ENCODE results near the gene KSR2. TPM values are rescaled to one million over a fixed set of nuclear protein-coding genes. Genes with fewer than 3 reads are reported as not detected.

Gene KSR2
- total and polyA plus RNA-seq, 2 of the 4 experiments (the other 2 are of a cell fraction): not detected

GRCh38 chr12:117836999-117837736, 131.6 kb downstream of the KSR2 start:
- 4% methylated on average over 4 of the region's 22 CpGs; no CpG with 5 or more reads in 1 of the 2 experiments for WGBS, 2 experiments (ENCODE audit: extremely low coverage in 2 of 2, insufficient read length in 1 of 2)
- no peak overlapping the region for H3K9ac ChIP-seq (ENCODE audit: low read depth, low read length)
- in situ Hi-C loops (cut with MboI; ENCODE audit: low sequenced_read_pairs) (loop anchor here (5.0 to 25.0 kb wide), 3 partner anchors 472 to 800 kb away; partner anchors contain the start of gene NOS1), dilution Hi-C loops (cut with HindIII; ENCODE audit: low sequenced_read_pairs, unreplicated experiment) (no loop called here), intact Hi-C loops (cut with micrococcal nuclease) (loop anchor here (1.0 to 5.0 kb wide), 4 partner anchors 470 to 1135 kb away; no protein-coding TSS in a partner anchor)
- H2BK5ac ChIP-seq (ENCODE audit: low read depth, low read length, poor library complexity, severe bottlenecking): no peak overlapping the region
- DNase-seq (peak; percentile 60), ATAC-seq (ENCODE audit: low read depth) (peak; percentile 90)
- H3K14ac ChIP-seq (replicated peaks; ENCODE audit: low read depth, low read length): no peak overlapping the region
- no peak overlapping the region for H3K18ac ChIP-seq (ENCODE audit: low read depth, low read length)
- no peak overlapping the region for H2BK20ac ChIP-seq (ENCODE audit: low read depth, low read length)
- H3K23ac ChIP-seq (ENCODE audit: low read depth, low read length): no peak overlapping the region
- no peak overlapping the region for H3K56ac ChIP-seq (ENCODE audit: extremely low read depth, insufficient read depth, low read length)
- no peak overlapping the region for H3K4ac ChIP-seq (ENCODE audit: low read depth, low read length)
- peaks cover 5% of the 10 kb centered on the region for H3K9me3 ChIP-seq (ENCODE audit: control insufficient read depth, insufficient read depth, low read length)
- no peak overlapping the region for H3K4me3 ChIP-seq (ENCODE audit: insufficient read depth, low read depth, low read length)
- H3K4me1 ChIP-seq (ENCODE audit: control insufficient read depth, insufficient read depth, low read length): no peaks in the 10 kb centered on the region
- H3K4me2 ChIP-seq (ENCODE audit: low read depth, low read length): peak overlapping the region; percentile 58
- no peak overlapping the region for H4K8ac ChIP-seq (ENCODE audit: low read depth in 2 of 2, low read length in 2 of 2)
- ChIA-PET POLR2A (ENCODE audit: unreplicated experiment) (no interaction called here), CTCF (interaction anchor here (0.6 to 3.7 kb wide), 8 partner anchors 10 to 1134 kb away, joined by 3 to 31 read pairs (median 4); no protein-coding TSS in a partner anchor)
- no peak overlapping the region for H4K5ac ChIP-seq (ENCODE audit: low read depth, low read length)
- no TSS peak for BruUV-seq (replicated peaks)
- no peaks in the 10 kb centered on the region for H3K9me1 ChIP-seq (ENCODE audit: insufficient read depth, low read length)
- no peak overlapping the region for H3K27ac ChIP-seq (ENCODE audit: insufficient read depth, low read length)
- no peak overlapping the region for H2BK120ac ChIP-seq (ENCODE audit: low read depth, low read length)
- H3K27me3 ChIP-seq (ENCODE audit: control insufficient read depth, insufficient read depth, low read length): no peaks in the 10 kb centered on the region
- no peak overlapping the region for H4K91ac ChIP-seq (ENCODE audit: insufficient read depth, low read depth, low read length)
- no peak overlapping the region for H2BK15ac ChIP-seq (ENCODE audit: low read depth, low read length)
- H2AK5ac ChIP-seq (ENCODE audit: low read depth, low read length): no peak overlapping the region
- H3K36me3 ChIP-seq (ENCODE audit: control insufficient read depth, insufficient read depth, low read length): no peaks in the 10 kb centered on the region
- TF ChIP-seq NFE2L2 (IDR thresholded peaks at IDR 0.05; ENCODE audit: low read depth, low read length) (no peak), CHD1 (IDR thresholded peaks at IDR 0.05; ENCODE audit: low read depth, low read length) (no peak), FOS (IDR thresholded peaks at IDR 0.05; ENCODE audit: low read depth, low read length) (no peak), POLR2A (IDR thresholded peaks at IDR 0.05; ENCODE audit: low read depth, low read length) (no peak), RAD21 (IDR thresholded peaks at IDR 0.05; ENCODE audit: low read length) (peak; percentile 85), SMC3 (IDR thresholded peaks at IDR 0.05; ENCODE audit: low read depth, low read length) (peak; percentile 79), BHLHE40 (IDR thresholded peaks at IDR 0.05; ENCODE audit: low read depth, low read length) (no peak), MXI1 (IDR thresholded peaks at IDR 0.05; ENCODE audit: borderline replicate concordance, low read depth, low read length) (no peak), ELK1 (IDR thresholded peaks at IDR 0.05; ENCODE audit: borderline replicate concordance, low read depth, low read length) (no peak), RFX5 (IDR thresholded peaks at IDR 0.05; ENCODE audit: low read depth, low read length) (no peak), CTCF (conservative IDR thresholded peaks at IDR 0.05; ENCODE audit: low read depth, low read length) (peak; percentile 86)
- H4K20me1 ChIP-seq (ENCODE audit: insufficient read depth, low read length): no peaks in the 10 kb centered on the region
- H3K79me1 ChIP-seq (ENCODE audit: low read depth in 1 of 2, low read length in 2 of 2): no peaks in the 10 kb centered on the region
- H2AFZ ChIP-seq (replicated peaks; ENCODE audit: low read length, poor library complexity): peak overlapping the region; percentile 56
- H2AK9ac ChIP-seq (replicated peaks; ENCODE audit: low read depth, low read length, poor library complexity): no peak overlapping the region

Measured in IMR-90 (cell line).